Peyer's patch (tissue), 4 donors: ENCODE data around the gene D2HGDH.

Experiments
- CTCF ChIP-seq, 6 experiments: fragments of 450-650 bp in 4 of 6; fragments of 200-600 bp in 2 of 6; sonication (generic) in 1 of 6; IDR thresholded peaks; one replicate each; pipeline ENCODE4 v1.5.1; 2017 to 2019; ENCODE audit warnings: antibody characterized with exemption in 6 of 6, mild to moderate bottlenecking in 3 of 6, moderate library complexity in 1 of 6
- POLR2A ChIP-seq, 2 donors: fragments of 450-650 bp; IDR thresholded peaks; one replicate each; pipeline ENCODE4 v1.5.1; 2017; ENCODE audit warnings: antibody characterized with exemption in 2 of 2, mild to moderate bottlenecking in 2 of 2, moderate library complexity in 2 of 2

- TF ChIP-seq CTCF (IDR thresholded peaks at IDR 0.05) (peak in 4 of 6 experiments; percentile 33 to 53 (median 46)), POLR2A (IDR thresholded peaks at IDR 0.05) (peak; percentile 61 to 78)
Measured at GRCh38 chr2:241701399-241702154, 32.9 kb upstream of the D2HGDH start, which contains the start of gene ING5.
